Endothelial cell of umbilical vein (primary cell): ENCODE results near the gene HDAC11. TPM values are rescaled to one million over a fixed set of nuclear protein-coding genes. Genes with fewer than 3 reads are reported as not detected.

Experiments used
- BruUV-seq: library from RNA; stranded (reverse); fragments of 400-500 nt; replicated peaks from 2 replicates; lab custom pipeline; 2021; lab: Mats Ljungman, UMichigan
- CTCF ChIA-PET: fragments of 300-600, 350-600 bp; sonication (Branson Sonifier 250); formaldehyde crosslinking; loops from one replicate; lab custom pipeline; 2021; ENCODE audit warnings: antibody characterized with exemption, inconsistent platforms; lab: Charles Lee
- POLR2A ChIA-PET: fragments of 300-600, 350-600 bp; sonication (Branson Sonifier 250); formaldehyde crosslinking; loops from one replicate; lab custom pipeline; 2021; ENCODE audit warnings: antibody characterized with exemption, inconsistent platforms; lab: Charles Lee
- DNase-seq: peaks from one replicate; pipeline ENCODE4 v3.0.0-alpha.2; 2011; ENCODE audit warnings: low read depth, low spot score
- FAIRE-seq: peaks from 2 replicates; lab custom pipeline; 2011; peaks lifted over from hg19 to GRCh38; lab: Jason Lieb, UNC
- H2AFZ ChIP-seq: 2 replicates; pipeline ENCODE4 v1.6.0; 2012; ENCODE audit warnings: low read depth, low read length, control low read depth, inconsistent platforms
- H3K27ac ChIP-seq: 2 replicates; pipeline ENCODE4 v1.5.1; 2011; ENCODE audit warnings: low read depth, mild to moderate bottlenecking, control low read depth, low read length, moderate library complexity; ENCODE audit not compliant: insufficient read depth
- H3K27me3 ChIP-seq, 2 experiments: 2 replicates each; pipeline versions ENCODE4 v1.6.0 to v1.6.1; 2011; ENCODE audit warnings: low read length in 2 of 2, mixed read lengths in 1 of 2; ENCODE audit not compliant: control insufficient read depth in 2 of 2, insufficient read depth in 2 of 2
- H3K36me3 ChIP-seq, 2 experiments: 2 replicates in 1 of 2; 3 replicates in 1 of 2; pipeline ENCODE4 v1.5.1; 2011; ENCODE audit warnings: low read length in 2 of 2, mild to moderate bottlenecking in 1 of 2, moderate library complexity in 1 of 2; ENCODE audit not compliant: control insufficient read depth in 2 of 2, insufficient read depth in 2 of 2; ENCODE audit errors: extremely low read depth in 1 of 2
- H3K4me1 ChIP-seq: 3 replicates; pipeline ENCODE4 v1.5.1; 2011; ENCODE audit warnings: mild to moderate bottlenecking, low read length; ENCODE audit not compliant: control insufficient read depth, insufficient read depth; ENCODE audit errors: extremely low read depth
- H3K4me2 ChIP-seq: 2 replicates; pipeline ENCODE4 v1.6.1; 2011; ENCODE audit warnings: low read length, control low read depth, mixed read lengths; ENCODE audit not compliant: insufficient read depth
- H3K4me3 ChIP-seq, 3 experiments: fragments of 200-600 bp in 1 of 3; sonication (generic), shearing (Covaris generic) in 1 of 3; replicated peaks in 1 of 3; 2 replicates each; pipeline ENCODE4 v1.5.1; 2011 to 2016; ENCODE audit warnings: control low read depth in 3 of 3, low read length in 3 of 3, mild to moderate bottlenecking in 2 of 3, inconsistent platforms in 1 of 3, low read depth in 1 of 3, moderate library complexity in 1 of 3; ENCODE audit not compliant: insufficient read depth in 1 of 3
- H3K79me2 ChIP-seq: 2 replicates; pipeline ENCODE4 v1.6.0; 2012; ENCODE audit warnings: low read length, inconsistent platforms; ENCODE audit not compliant: control insufficient read depth, insufficient read depth
- H3K9ac ChIP-seq: replicated peaks from 2 replicates; pipeline ENCODE3; 2011; ENCODE audit warnings: low read length, control low read depth; ENCODE audit not compliant: insufficient read depth; ENCODE audit errors: extremely low read depth
- H3K9me1 ChIP-seq: replicated peaks from 3 replicates; pipeline ENCODE4 v1.6.0; 2011; ENCODE audit warnings: mild to moderate bottlenecking, low read length; ENCODE audit not compliant: control insufficient read depth, insufficient read depth; ENCODE audit errors: extremely low read depth
- H3K9me3 ChIP-seq: replicated peaks from 2 replicates; pipeline ENCODE4 v1.5.1; 2012; ENCODE audit warnings: low read length, inconsistent platforms; ENCODE audit not compliant: control insufficient read depth, insufficient read depth
- H4K20me1 ChIP-seq: replicated peaks from 2 replicates; pipeline ENCODE3; 2011; ENCODE audit warnings: mild to moderate bottlenecking, low read length; ENCODE audit not compliant: control insufficient read depth, insufficient read depth; ENCODE audit errors: extremely low read depth
- EZH2 ChIP-seq: IDR thresholded peaks from 2 replicates; pipeline ENCODE4 v1.6.1; 2012; ENCODE audit warnings: borderline replicate concordance, low read depth, mild to moderate bottlenecking, moderate library complexity, low read length, inconsistent platforms; ENCODE audit not compliant: severe bottlenecking
- FOS ChIP-seq: IDR thresholded peaks from 2 replicates; pipeline ENCODE4 v1.6.1; 2011; ENCODE audit warnings: mild to moderate bottlenecking, low read length, moderate library complexity, borderline replicate concordance; ENCODE audit not compliant: insufficient read depth
- GATA2 ChIP-seq: IDR thresholded peaks from 2 replicates; pipeline ENCODE4 v1.7.0; 2011; ENCODE audit warnings: low read depth, mild to moderate bottlenecking, moderate library complexity, mixed read lengths, low read length; ENCODE audit not compliant: insufficient read length, insufficient read depth
- JUN ChIP-seq: IDR thresholded peaks from 2 replicates; pipeline ENCODE4 v1.6.1; 2011; ENCODE audit warnings: borderline replicate concordance, low read depth; ENCODE audit not compliant: insufficient read length, insufficient read depth
- MYC ChIP-seq: IDR thresholded peaks from one replicate; pipeline ENCODE4 v1.6.1; 2011; ENCODE audit warnings: mild to moderate bottlenecking, low read depth, low read length
- POLR2A ChIP-seq: IDR thresholded peaks from 2 replicates; pipeline ENCODE4 v1.6.1; 2012; ENCODE audit warnings: low read depth, mild to moderate bottlenecking, control low read depth, low read length
- POLR2AphosphoS5 ChIP-seq: IDR thresholded peaks from 2 replicates; pipeline ENCODE4 v1.6.1; 2012; ENCODE audit warnings: low read depth, mild to moderate bottlenecking, control low read depth, low read length, moderate library complexity; ENCODE audit not compliant: insufficient read depth
- dilution Hi-C: fragments of 300-500 bp; cut with MboI; formaldehyde crosslinking; loops from one replicate; pipeline ENCODE4 v1.15.0; 2019; ENCODE audit warnings: low sequenced_read_pairs; ENCODE audit not compliant: extremely low pct_ligation_motif_present
- intact Hi-C: fragments of 100-400 bp; cut with micrococcal nuclease; formaldehyde crosslinking; loops from one replicate; pipeline ENCODE4 v1.10.0; 2022
- polyA plus RNA-seq, 4 experiments: library from polyadenylated mRNA; depleted of rRNA in 3 of 4; stranded (reverse) in 3 of 4; unstranded in 1 of 4; fragments of >200 nt; gene quantifications; 2 replicates each; pipeline versions ENCODE4 v1.2.1 to v1.2.3, GENCODE V29; 2011 to 2012; ENCODE audit warnings: missing spikeins in 1 of 4
- total RNA-seq: library from RNA; stranded (reverse); gene quantifications from 2 replicates; pipeline ENCODE4 v1.2.3, GENCODE V29; 2021
- TF ChIP-seq, protein P1 (sequence below), 2 donors: IDR thresholded peaks; 1 replicate in 1 of 2; 2 replicates in 1 of 2; pipeline ENCODE4 v1.5.1; 2011; ENCODE audit warnings: low read length in 2 of 2, mild to moderate bottlenecking in 2 of 2, moderate library complexity in 2 of 2, control low read depth in 1 of 2, inconsistent platforms in 1 of 2, low read depth in 1 of 2; ENCODE audit not compliant: insufficient read depth in 1 of 2; ENCODE audit errors: extremely low read depth in 1 of 2
- TF ChIP-seq, protein P2 (sequence below): IDR thresholded peaks from 2 replicates; pipeline ENCODE4 v1.6.1; 2011; ENCODE audit not compliant: insufficient read depth, insufficient read length

Gene HDAC11
- total and polyA plus RNA-seq, 2 donors (not counting 3 experiments of a cell fraction or from before 2014, with no cell fraction given): 6.8 to 8.8 TPM

DNA sequence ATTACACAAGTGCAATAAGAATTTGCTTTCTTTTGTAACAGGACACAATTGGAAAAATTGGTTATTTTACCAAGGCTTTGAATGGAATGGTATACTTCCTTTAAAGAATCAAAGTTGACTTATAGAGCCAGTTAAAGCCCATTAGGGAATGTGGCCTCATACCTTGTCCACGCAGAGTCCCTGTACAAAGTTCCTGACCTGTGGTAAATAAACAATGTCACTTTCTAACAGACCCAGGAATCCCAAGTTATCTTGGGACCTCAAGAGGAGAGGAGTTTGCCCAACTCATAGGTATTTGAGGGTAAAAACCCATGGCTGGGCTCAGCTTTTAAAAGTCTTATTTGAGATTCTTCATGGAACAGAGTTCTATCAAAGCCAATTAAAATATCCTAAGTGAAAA lies 48.0 kb upstream of the HDAC11 start:
- Histone ChIP-seq H3K4me1 (no peaks in the 10 kb centered on the region), H3K9ac (no peak overlapping the region), H3K9me1 (no peaks in the 10 kb centered on the region), H3K27me3 (no peaks in the 10 kb centered on the region), H4K20me1 (no peaks in the 10 kb centered on the region), H3K9me3 (no peaks in the 10 kb centered on the region), H3K36me3 (no peaks in the 10 kb centered on the region), H2AFZ (no peak overlapping the region), H3K79me2 (no peaks in the 10 kb centered on the region), H3K4me3 (no peak overlapping the region), H3K27ac (no peak overlapping the region), H3K4me2 (no peak overlapping the region)
- TF ChIP-seq GATA2 (no peak), POLR2A (no peak), FOS (no peak), MYC (no peak), JUN (no peak), EZH2 (no peak), POLR2AphosphoS5 (no peak)
- TF ChIP-seq, protein P1, sequence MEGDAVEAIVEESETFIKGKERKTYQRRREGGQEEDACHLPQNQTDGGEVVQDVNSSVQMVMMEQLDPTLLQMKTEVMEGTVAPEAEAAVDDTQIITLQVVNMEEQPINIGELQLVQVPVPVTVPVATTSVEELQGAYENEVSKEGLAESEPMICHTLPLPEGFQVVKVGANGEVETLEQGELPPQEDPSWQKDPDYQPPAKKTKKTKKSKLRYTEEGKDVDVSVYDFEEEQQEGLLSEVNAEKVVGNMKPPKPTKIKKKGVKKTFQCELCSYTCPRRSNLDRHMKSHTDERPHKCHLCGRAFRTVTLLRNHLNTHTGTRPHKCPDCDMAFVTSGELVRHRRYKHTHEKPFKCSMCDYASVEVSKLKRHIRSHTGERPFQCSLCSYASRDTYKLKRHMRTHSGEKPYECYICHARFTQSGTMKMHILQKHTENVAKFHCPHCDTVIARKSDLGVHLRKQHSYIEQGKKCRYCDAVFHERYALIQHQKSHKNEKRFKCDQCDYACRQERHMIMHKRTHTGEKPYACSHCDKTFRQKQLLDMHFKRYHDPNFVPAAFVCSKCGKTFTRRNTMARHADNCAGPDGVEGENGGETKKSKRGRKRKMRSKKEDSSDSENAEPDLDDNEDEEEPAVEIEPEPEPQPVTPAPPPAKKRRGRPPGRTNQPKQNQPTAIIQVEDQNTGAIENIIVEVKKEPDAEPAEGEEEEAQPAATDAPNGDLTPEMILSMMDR (IDR thresholded peaks at IDR 0.05; ENCODE audit: extremely low read depth in 1 of 2, insufficient read depth in 1 of 2, low read depth in 1 of 2, low read length in 2 of 2): no peak
- TF ChIP-seq, protein P2, sequence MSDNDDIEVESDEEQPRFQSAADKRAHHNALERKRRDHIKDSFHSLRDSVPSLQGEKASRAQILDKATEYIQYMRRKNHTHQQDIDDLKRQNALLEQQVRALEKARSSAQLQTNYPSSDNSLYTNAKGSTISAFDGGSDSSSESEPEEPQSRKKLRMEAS: no peak
- FAIRE-seq (no peak), DNase-seq (no peak)
- BruUV-seq: no TSS peak
- ChIA-PET CTCF (no interaction called here), POLR2A (no interaction called here)
- dilution Hi-C loops: no loop called here
- intact Hi-C loops: no loop called here
